ENCODE measurements around the gene INHA.

INHA gene

DNA sequence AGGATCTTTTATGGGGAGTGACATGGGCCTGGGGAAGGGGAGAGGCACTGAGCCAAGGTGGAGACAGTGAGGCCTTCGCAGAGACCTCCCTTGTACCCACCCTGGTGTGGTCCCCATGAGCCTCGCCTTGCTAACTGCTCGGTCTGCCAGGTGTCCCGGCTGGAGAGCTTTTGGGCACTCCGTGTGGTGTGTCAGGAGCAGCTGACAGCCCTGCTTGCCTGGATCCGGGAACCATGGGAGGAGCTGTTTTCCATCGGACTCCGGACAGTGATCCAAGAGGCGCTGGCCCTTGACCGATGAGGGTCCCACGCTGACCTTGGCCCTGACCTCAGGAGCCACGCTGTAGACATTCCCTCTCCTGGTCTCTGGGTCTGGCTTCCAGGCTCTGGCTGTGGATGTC is 43.8 kb downstream of the INHA start:
- peaks cover 3% of the 10 kb centered on the region; the same call in 1 of the 2 replicates for H3K36me3 ChIP-seq
- TF ChIP-seq, protein P1, sequence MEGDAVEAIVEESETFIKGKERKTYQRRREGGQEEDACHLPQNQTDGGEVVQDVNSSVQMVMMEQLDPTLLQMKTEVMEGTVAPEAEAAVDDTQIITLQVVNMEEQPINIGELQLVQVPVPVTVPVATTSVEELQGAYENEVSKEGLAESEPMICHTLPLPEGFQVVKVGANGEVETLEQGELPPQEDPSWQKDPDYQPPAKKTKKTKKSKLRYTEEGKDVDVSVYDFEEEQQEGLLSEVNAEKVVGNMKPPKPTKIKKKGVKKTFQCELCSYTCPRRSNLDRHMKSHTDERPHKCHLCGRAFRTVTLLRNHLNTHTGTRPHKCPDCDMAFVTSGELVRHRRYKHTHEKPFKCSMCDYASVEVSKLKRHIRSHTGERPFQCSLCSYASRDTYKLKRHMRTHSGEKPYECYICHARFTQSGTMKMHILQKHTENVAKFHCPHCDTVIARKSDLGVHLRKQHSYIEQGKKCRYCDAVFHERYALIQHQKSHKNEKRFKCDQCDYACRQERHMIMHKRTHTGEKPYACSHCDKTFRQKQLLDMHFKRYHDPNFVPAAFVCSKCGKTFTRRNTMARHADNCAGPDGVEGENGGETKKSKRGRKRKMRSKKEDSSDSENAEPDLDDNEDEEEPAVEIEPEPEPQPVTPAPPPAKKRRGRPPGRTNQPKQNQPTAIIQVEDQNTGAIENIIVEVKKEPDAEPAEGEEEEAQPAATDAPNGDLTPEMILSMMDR (IDR thresholded peaks at IDR 0.05; ENCODE audit: low read depth, low read length) = no peak
- H3K9me3 ChIP-seq (ENCODE audit: severe bottlenecking) = no peaks in the 10 kb centered on the region
- no peak overlapping the region for H3K27ac ChIP-seq
- no peak overlapping the region for H3K4me3 ChIP-seq (ENCODE audit: low read depth, low read length)
- no peak for DNase-seq
- H3K27me3 ChIP-seq (ENCODE audit: insufficient read depth, low read depth, severe bottlenecking) = no peaks in the 10 kb centered on the region

DNA sequence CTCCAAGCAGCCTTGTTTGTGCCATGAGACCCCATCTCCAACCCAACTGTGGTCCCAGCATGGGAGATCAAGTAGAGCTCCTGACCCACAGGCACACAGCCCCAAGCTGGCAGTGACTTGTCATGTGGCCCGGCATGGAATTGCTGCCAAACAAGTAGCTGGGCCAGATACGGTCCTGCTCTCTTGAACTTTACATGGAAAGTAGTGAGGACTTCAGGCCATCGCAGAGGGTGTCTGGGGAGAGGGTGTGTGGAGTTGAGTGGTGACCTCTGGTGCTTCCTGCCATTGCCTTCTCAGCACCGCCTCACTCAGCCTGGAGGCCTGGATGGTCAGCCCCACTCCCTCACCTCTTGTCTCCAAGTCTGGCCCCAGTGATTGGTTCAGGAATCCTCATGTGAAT is 44.4 kb downstream of the INHA start:
- Histone ChIP-seq H3K4me3 (ENCODE audit: low read depth, low read length) (no peak overlapping the region), H3K27ac (no peak overlapping the region), H3K36me3 (peaks cover 3% of the 10 kb centered on the region; the same call in 1 of the 2 replicates), H3K9me3 (ENCODE audit: severe bottlenecking) (no peaks in the 10 kb centered on the region), H3K27me3 (ENCODE audit: insufficient read depth, low read depth, severe bottlenecking) (no peaks in the 10 kb centered on the region)
- DNase-seq = no peak
- TF ChIP-seq, protein P1 (IDR thresholded peaks at IDR 0.05; ENCODE audit: low read depth, low read length) = no peak

- no peak for DNase-seq
- TF ChIP-seq, protein P1 (IDR thresholded peaks at IDR 0.05; ENCODE audit: low read depth, low read length) = no peak
- no peak overlapping the region for H3K4me3 ChIP-seq (ENCODE audit: low read depth, low read length)
- H3K36me3 ChIP-seq = no peaks in the 10 kb centered on the region
- peak overlapping the region; percentile 77 for H3K27ac ChIP-seq
- H3K9me3 ChIP-seq (ENCODE audit: severe bottlenecking) = no peaks in the 10 kb centered on the region
- no peaks in the 10 kb centered on the region for H3K27me3 ChIP-seq (ENCODE audit: insufficient read depth, low read depth, severe bottlenecking)
Observed at GRCh38 chr2:219618733-219619122, 46.6 kb downstream of the INHA start.

GRCh38 chr2:219619235-219619634 is 47.1 kb downstream of the INHA start:
- Histone ChIP-seq H3K9me3 (ENCODE audit: severe bottlenecking) (no peaks in the 10 kb centered on the region), H3K27ac (peak overlapping the region; percentile 77), H3K36me3 (no peaks in the 10 kb centered on the region), H3K4me3 (ENCODE audit: low read depth, low read length) (no peak overlapping the region), H3K27me3 (ENCODE audit: insufficient read depth, low read depth, severe bottlenecking) (no peaks in the 10 kb centered on the region)
- TF ChIP-seq, protein P1 (IDR thresholded peaks at IDR 0.05; ENCODE audit: low read depth, low read length) = peak; percentile 64
- DNase-seq = peak; percentile 47

DNA sequence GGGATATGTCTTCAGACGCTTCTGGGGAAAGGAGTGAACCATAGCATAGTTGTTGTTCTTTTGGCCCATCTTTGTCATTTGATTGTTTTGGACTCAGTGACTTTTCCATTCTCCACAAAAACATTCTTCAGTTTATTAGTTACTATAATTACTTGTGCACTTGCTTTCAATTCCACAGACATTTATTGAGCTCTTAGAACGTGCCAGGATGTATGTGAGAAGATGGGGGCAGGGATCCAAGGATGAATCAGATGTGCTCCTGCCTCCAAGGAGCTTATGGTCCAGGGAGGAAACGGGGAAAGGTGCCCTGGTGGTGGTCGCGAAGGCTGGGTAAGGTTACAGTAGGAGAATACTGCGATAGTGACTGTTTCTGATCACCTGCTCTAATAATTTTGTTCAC is 48.4 kb downstream of the INHA start:
- H3K27ac ChIP-seq = no peak overlapping the region
- H3K9me3 ChIP-seq (ENCODE audit: severe bottlenecking) = no peaks in the 10 kb centered on the region
- TF ChIP-seq, protein P1 (IDR thresholded peaks at IDR 0.05; ENCODE audit: low read depth, low read length) = no peak
- H3K36me3 ChIP-seq = no peaks in the 10 kb centered on the region
- no peaks in the 10 kb centered on the region for H3K27me3 ChIP-seq (ENCODE audit: insufficient read depth, low read depth, severe bottlenecking)
- no peak overlapping the region for H3K4me3 ChIP-seq (ENCODE audit: low read depth, low read length)
- no peak for DNase-seq

DNA sequence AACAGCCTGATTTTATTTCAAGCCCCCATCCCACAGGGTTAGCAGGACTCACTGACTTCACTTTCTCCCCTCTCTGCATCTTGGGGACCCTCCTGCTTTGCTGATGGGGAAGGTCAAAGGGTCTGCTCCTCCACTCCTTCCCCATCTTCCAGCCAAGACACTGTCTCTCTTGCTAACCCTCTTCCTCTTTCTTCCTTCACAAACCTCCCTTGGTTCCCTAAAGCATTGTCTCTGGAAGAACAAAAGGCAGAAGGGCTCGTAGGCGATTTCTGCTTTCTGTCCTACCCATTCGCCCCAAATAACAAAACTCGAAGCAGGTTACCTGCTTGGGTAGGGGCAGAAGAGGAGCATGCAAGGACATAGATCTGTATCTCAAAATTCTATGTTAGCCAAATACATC is 49.8 kb downstream of the INHA start:
- no peak for DNase-seq
- H3K4me3 ChIP-seq (ENCODE audit: low read depth, low read length) = no peak overlapping the region
- H3K9me3 ChIP-seq (ENCODE audit: severe bottlenecking) = no peaks in the 10 kb centered on the region
- H3K27ac ChIP-seq = no peak overlapping the region
- TF ChIP-seq, protein P1 (IDR thresholded peaks at IDR 0.05; ENCODE audit: low read depth, low read length) = no peak
- no peaks in the 10 kb centered on the region for H3K27me3 ChIP-seq (ENCODE audit: insufficient read depth, low read depth, severe bottlenecking)
- no peaks in the 10 kb centered on the region for H3K36me3 ChIP-seq

Measured in WERI-Rb-1 (cell line).